OCI-LY1 (cell line): ENCODE data around the gene BMP6.

ENCODE experiments used
- H2AFZ ChIP-seq: fragments of 200-600 bp; sonication (generic), shearing (Covaris generic); 2 replicates; pipeline ENCODE4 v1.6.0; 2014; ENCODE audit warnings: antibody characterized with exemption, mild to moderate bottlenecking, low read length
- H3F3A ChIP-seq: fragments of 200-600 bp; sonication (generic), shearing (Covaris generic); 2 replicates; pipeline ENCODE4 v1.6.0; 2014; ENCODE audit warnings: mild to moderate bottlenecking, antibody characterized with exemption, low read length, moderate library complexity; ENCODE audit not compliant: insufficient read depth
- H3K27ac ChIP-seq: fragments of 200-600 bp; sonication (generic); 2 replicates; pipeline ENCODE4 v1.5.1; 2014; ENCODE audit warnings: low read length, mixed run types, mild to moderate bottlenecking, low read depth; ENCODE audit not compliant: poor library complexity, severe bottlenecking
- H3K27me3 ChIP-seq: fragments of 200-600 bp; sonication (generic); 2 replicates; pipeline ENCODE4 v1.6.0; 2014; ENCODE audit warnings: antibody characterized with exemption, mild to moderate bottlenecking, low read length, moderate library complexity; ENCODE audit not compliant: insufficient read depth
- H3K36me3 ChIP-seq: fragments of 200-600 bp; sonication (generic); 2 replicates; pipeline ENCODE4 v1.6.1; 2014; ENCODE audit warnings: mild to moderate bottlenecking, antibody characterized with exemption, low read length, moderate library complexity, mixed read lengths; ENCODE audit not compliant: insufficient read depth
- H3K4me1 ChIP-seq: fragments of 200-600 bp; sonication (generic); 2 replicates; pipeline ENCODE4 v1.5.1; 2014; ENCODE audit warnings: mild to moderate bottlenecking, low read length, moderate library complexity; ENCODE audit not compliant: insufficient read depth, severe bottlenecking
- H3K4me2 ChIP-seq: fragments of 200-600 bp; sonication (generic), shearing (Covaris generic); 2 replicates; pipeline ENCODE4 v1.6.1; 2014; ENCODE audit warnings: low read length
- H3K4me3 ChIP-seq: fragments of 200-600 bp; sonication (generic); 2 replicates; pipeline ENCODE4 v1.5.1; 2014; ENCODE audit warnings: low read length, low read depth, mild to moderate bottlenecking, mixed read lengths; ENCODE audit not compliant: poor library complexity, severe bottlenecking
- H3K79me2 ChIP-seq: fragments of 200-600 bp; shearing (Covaris generic); 2 replicates; pipeline ENCODE4 v1.6.1; 2016; ENCODE audit warnings: mixed run types, low read length, mixed read lengths; ENCODE audit not compliant: insufficient read depth
- H3K9ac ChIP-seq: fragments of 200-600 bp; sonication (generic), shearing (Covaris generic); 2 replicates; pipeline ENCODE4 v1.6.1; 2014; ENCODE audit warnings: mild to moderate bottlenecking, low read length, mixed read lengths
- H3K9me2 ChIP-seq: fragments of 200-600 bp; sonication (generic), shearing (Covaris generic); 2 replicates; pipeline ENCODE4 v1.6.1; 2014; ENCODE audit warnings: low read depth, mild to moderate bottlenecking, low read length, mixed read lengths
- H3K9me3 ChIP-seq: fragments of 200-600 bp; shearing (Covaris generic); 2 replicates; pipeline ENCODE4 v1.6.1; 2014; ENCODE audit warnings: low read length, mixed read lengths
- H4K20me1 ChIP-seq: fragments of 200-600 bp; sonication (generic), shearing (Covaris generic); 2 replicates; pipeline ENCODE4 v1.6.0; 2016; ENCODE audit warnings: mild to moderate bottlenecking, low read length; ENCODE audit not compliant: insufficient read depth
- CTCF ChIP-seq: fragments of 200-600 bp; sonication (generic), shearing (Covaris generic); IDR thresholded peaks from 2 replicates; pipeline ENCODE4 v1.5.1; 2017; ENCODE audit warnings: mild to moderate bottlenecking, antibody characterized with exemption, low read length, moderate library complexity, mixed read lengths
- EZH2 ChIP-seq: fragments of 200-600 bp; sonication (generic), shearing (Covaris generic); IDR thresholded peaks from 2 replicates; pipeline ENCODE4 v1.8.0; 2017; ENCODE audit warnings: borderline replicate concordance, mixed run types, mild to moderate bottlenecking, antibody characterized with exemption, low read length, moderate library complexity, mixed read lengths

BMP6 gene

GRCh38 chr6:7905416-7905815 is 179.5 kb downstream of the BMP6 start:
- peaks cover 48% of the 10 kb centered on the region for H3K36me3 ChIP-seq
- H3K4me3 ChIP-seq = no peak overlapping the region
- no peaks in the 10 kb centered on the region for H3K27me3 ChIP-seq
- peaks cover 5% of the 10 kb centered on the region; the same call in 1 of the 2 replicates for H3K79me2 ChIP-seq
- peaks cover 19% of the 10 kb centered on the region for H3K4me1 ChIP-seq
- no peak overlapping the region for H3K9ac ChIP-seq
- no peaks in the 10 kb centered on the region for H3F3A ChIP-seq
- no peaks in the 10 kb centered on the region for H4K20me1 ChIP-seq
- no peak overlapping the region for H3K4me2 ChIP-seq
- H3K27ac ChIP-seq = no peak overlapping the region
- H3K9me2 ChIP-seq = no peaks in the 10 kb centered on the region
- H3K9me3 ChIP-seq = no peaks in the 10 kb centered on the region
- H2AFZ ChIP-seq = no peak overlapping the region
- TF ChIP-seq EZH2 (no peak), CTCF (no peak)

DNA sequence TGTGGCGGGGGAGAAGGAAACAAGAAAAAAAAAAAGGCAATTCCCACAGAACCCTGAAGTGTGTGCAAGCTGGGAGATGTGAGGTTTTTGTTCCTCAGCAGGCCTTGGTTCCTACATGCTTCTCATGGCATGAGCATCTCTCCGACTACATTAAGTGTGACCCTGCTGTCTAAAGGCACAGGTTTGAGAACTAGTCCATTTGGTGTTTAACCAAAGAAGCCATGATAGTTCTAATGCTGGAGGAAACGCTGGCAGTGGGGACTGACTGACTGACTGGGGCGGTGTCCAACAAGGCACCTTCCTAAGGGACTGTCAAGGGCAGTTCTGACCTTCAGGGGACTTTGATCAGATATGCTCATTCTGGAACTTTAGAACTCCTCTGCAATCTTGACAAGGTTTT is 180.8 kb downstream of the BMP6 start:
- Histone ChIP-seq H3K4me3 (no peak overlapping the region), H2AFZ (no peak overlapping the region), H3K9ac (no peak overlapping the region), H4K20me1 (no peaks in the 10 kb centered on the region), H3F3A (no peaks in the 10 kb centered on the region), H3K36me3 (peaks cover 35% of the 10 kb centered on the region), H3K27ac (no peak overlapping the region), H3K27me3 (no peaks in the 10 kb centered on the region), H3K4me2 (no peak overlapping the region), H3K9me3 (no peaks in the 10 kb centered on the region), H3K4me1 (peaks cover 26% of the 10 kb centered on the region), H3K9me2 (no peaks in the 10 kb centered on the region), H3K79me2 (peaks cover 5% of the 10 kb centered on the region; the same call in 1 of the 2 replicates)
- no peak for TF ChIP-seq EZH2
- no peak for TF ChIP-seq CTCF

DNA sequence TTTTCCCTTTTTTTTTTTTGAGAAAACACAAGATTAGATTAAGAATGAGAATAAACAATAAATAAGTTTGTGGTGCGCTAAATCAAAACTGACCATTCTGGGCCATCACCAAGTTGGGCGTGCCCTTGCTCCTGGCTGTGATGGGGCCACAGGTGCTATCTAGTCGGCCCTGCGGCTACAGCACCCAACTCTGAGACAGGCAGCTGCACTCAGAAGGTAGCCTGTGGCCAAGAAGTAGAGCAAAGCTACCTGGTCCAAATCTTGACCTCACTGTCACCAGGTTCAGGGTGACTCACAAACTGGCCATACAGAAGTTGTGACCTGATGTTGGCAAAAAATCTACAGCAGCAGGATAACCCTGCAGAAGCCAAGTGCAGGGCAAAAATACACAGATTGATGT is 181.3 kb downstream of the BMP6 start:
- TF ChIP-seq EZH2 (no peak), CTCF (no peak)
- no peak overlapping the region for H3K27ac ChIP-seq
- no peak overlapping the region for H3K4me3 ChIP-seq
- no peak overlapping the region for H2AFZ ChIP-seq
- peaks cover 5% of the 10 kb centered on the region; the same call in 1 of the 2 replicates for H3K79me2 ChIP-seq
- no peaks in the 10 kb centered on the region for H3K9me2 ChIP-seq
- no peaks in the 10 kb centered on the region for H3K27me3 ChIP-seq
- H3K4me1 ChIP-seq = peaks cover 26% of the 10 kb centered on the region
- H3F3A ChIP-seq = no peaks in the 10 kb centered on the region
- no peaks in the 10 kb centered on the region for H4K20me1 ChIP-seq
- H3K9ac ChIP-seq = no peak overlapping the region
- H3K36me3 ChIP-seq = peaks cover 30% of the 10 kb centered on the region
- H3K9me3 ChIP-seq = no peaks in the 10 kb centered on the region
- no peak overlapping the region for H3K4me2 ChIP-seq
